ENCODE data around the gene SUN5.
"Not testable (repeated sequence)": the region's sequence is repeated elsewhere in the genome, so short reads cannot be mapped to it uniquely, and the experiment has no call there.

SUN5 gene

DNA sequence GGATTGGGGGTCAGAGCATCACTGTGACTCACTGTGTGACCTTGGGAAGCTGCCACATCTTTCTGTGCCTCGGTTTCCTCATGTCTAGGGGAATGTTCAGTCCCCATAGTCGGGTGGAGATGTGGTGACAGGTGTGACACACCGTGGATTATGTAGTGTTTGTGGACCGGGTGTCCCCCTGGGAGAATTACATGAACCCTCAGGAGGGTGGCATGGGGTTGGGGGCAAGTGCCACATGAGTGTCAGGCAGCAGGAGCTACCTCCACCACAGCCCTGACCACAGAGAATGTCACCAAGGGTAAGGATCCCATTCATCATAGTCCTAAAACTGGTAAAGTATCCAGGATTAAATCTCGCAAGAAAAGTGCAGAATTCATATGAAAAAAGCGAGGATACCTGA is 23.2 kb downstream of the SUN5 start:
- no peak overlapping the region for H3K4me3 Mint-ChIP-seq
- H3K27ac Mint-ChIP-seq, result no peak overlapping the region
- peaks cover 11% of the 10 kb centered on the region for H3K4me1 Mint-ChIP-seq (ENCODE audit: low read depth)
- no peaks in the 10 kb centered on the region for H3K27me3 Mint-ChIP-seq
- peaks cover 6% of the 10 kb centered on the region for H3K9me3 Mint-ChIP-seq
- no peaks in the 10 kb centered on the region for H3K36me3 Mint-ChIP-seq (ENCODE audit: low read depth)

DNA sequence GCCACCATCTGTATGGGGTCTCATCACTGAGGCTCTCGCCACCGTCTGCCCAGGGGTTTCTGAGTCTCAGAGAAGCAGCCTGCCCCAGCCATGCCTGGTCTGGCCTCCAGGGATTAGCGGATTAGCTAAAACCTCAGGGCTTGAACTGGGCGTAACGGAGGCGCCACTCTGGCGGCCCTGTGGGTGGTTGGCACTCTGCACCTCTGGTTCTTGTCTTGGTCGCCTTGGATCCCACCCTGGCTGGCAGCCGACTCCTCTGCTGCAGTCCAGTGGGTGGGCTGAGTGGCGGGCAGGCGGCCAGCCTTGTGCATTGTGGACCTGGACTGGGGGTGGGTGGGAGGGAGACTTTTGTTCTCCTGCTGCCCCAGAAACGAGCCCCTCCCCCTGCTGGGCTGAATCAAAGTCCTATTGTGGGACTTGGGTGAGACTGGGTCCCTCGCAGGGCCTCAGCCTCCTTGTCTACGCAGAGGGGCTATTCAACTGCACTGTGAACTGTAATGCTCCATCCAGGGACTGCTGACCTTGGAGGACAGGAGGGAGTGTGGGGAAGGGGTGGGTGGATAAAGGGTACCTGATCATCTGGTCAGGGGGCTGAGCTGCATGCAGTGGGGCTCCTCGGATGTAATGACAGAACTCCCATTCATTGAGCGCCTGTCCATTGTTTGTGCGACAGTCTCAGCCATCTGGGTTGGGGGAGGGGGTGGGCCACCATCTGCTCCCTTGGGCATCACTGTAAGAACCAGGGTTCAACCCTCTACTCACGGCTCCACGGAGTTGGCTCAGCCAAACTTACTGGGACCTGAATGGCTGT is 23.9 kb downstream of the SUN5 start:
- no peaks in the 10 kb centered on the region for H3K36me3 Mint-ChIP-seq (ENCODE audit: low read depth)
- H3K9me3 Mint-ChIP-seq, result peaks cover 6% of the 10 kb centered on the region
- H3K4me1 Mint-ChIP-seq (ENCODE audit: low read depth), result peaks cover 11% of the 10 kb centered on the region
- H3K27me3 Mint-ChIP-seq, result no peaks in the 10 kb centered on the region
- H3K4me3 Mint-ChIP-seq, result no peak overlapping the region
- no peak overlapping the region for H3K27ac Mint-ChIP-seq

DNA sequence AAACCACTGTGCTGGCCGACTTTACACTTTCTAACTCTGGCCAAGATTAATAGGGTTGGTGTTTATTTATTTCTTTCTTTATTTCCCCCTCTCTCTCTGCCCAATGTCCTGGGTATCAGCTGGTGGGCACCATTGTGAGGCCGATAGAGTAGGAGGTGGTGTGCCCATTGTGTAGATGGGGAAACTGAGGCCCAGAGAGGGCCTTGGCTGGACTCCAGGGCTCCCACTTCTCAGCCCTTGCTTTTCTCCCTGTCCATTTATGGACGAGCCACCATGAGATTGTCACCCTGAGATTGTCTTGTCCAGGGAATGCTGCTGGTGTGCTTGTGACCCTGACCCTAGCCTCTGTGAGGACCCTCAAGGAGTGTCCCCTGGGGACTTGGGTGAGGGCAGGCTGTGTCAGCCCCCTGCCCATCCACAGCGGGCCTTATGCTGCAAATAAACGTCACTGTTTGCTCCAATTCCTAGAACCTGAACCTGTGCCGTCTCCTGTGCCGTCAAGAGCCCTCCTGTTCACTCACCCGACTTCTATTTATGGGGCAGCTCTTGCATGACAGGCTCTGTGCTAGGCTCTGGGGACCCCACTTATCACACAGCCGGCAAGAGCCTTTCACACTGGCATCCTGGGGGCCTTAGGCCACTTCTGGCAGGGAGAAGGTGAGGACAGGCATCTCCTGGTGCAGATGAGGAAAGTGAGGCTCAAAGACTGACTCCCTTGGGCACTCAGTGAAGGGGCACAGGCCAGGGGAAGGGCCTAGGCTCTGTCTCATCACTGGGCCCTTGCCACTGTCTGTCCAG is 24.8 kb downstream of the SUN5 start:
- H3K4me3 Mint-ChIP-seq, result no peak overlapping the region
- H3K27ac Mint-ChIP-seq, result no peak overlapping the region
- H3K27me3 Mint-ChIP-seq, result no peaks in the 10 kb centered on the region
- peaks cover 11% of the 10 kb centered on the region for H3K4me1 Mint-ChIP-seq (ENCODE audit: low read depth)
- peaks cover 6% of the 10 kb centered on the region for H3K9me3 Mint-ChIP-seq
- H3K36me3 Mint-ChIP-seq (ENCODE audit: low read depth), result no peaks in the 10 kb centered on the region

DNA sequence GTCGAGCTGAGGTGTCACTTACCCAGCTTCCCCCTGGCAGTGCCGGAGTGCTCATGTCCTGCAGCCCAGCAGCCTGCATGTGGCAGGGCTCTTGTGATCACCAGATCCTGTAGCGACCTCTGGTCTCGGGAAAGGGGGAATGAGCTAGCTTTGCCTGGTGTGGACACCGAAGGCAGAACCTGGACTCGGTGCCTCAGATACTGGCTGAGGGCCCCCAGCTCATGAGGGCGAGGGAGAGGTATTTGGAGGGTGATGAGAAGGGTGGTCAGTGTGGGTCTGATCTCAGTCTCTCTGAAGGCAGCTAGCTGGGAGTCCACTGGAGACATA is 26.3 kb downstream of the SUN5 start:
- Mint-ChIP-seq H3K27me3 (no peaks in the 10 kb centered on the region), H3K4me3 (no peak overlapping the region), H3K36me3 (ENCODE audit: low read depth) (no peaks in the 10 kb centered on the region), H3K27ac (no peak overlapping the region), H3K4me1 (ENCODE audit: low read depth) (peaks cover 11% of the 10 kb centered on the region), H3K9me3 (peaks cover 6% of the 10 kb centered on the region)

DNA sequence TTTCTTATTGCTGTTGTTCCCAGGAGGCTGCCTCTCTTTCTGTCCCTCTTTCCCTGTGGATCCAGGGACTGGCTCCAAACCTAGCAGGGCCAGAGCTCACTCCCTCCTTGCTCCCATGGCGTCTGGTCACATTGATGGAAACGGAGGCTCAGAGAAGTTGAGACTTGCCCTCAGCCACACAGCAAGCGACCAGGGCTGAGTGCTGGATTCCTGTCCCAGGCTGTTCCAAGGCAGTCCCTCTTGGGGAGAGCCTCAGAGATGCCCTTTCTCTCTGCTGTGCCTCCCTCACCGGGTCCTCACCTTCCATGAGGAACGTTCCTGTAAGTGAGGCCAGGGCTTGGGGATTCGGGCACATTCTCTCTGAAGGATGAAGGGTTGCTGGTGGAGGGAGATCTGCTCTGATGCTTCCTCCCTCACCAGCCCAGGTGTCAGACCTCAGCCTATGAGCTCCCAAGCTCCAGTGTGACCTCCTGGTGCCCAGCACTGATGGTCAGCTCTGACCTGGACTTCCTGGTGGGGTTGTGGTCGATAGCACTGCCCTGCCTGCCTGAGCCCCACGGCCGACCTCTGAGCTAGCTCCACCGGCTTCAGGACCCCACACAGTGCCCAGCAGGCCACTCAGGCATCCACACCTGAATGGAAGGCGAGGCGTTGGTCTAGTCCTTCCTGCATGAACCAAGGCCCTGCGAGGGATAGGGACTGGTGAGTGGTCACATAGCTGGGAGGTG is 26.8 kb downstream of the SUN5 start:
- Mint-ChIP-seq H3K27me3 (no peaks in the 10 kb centered on the region), H3K27ac (no peak overlapping the region), H3K36me3 (ENCODE audit: low read depth) (no peaks in the 10 kb centered on the region), H3K4me1 (ENCODE audit: low read depth) (peaks cover 8% of the 10 kb centered on the region), H3K4me3 (no peak overlapping the region), H3K9me3 (peaks cover 6% of the 10 kb centered on the region)

DNA sequence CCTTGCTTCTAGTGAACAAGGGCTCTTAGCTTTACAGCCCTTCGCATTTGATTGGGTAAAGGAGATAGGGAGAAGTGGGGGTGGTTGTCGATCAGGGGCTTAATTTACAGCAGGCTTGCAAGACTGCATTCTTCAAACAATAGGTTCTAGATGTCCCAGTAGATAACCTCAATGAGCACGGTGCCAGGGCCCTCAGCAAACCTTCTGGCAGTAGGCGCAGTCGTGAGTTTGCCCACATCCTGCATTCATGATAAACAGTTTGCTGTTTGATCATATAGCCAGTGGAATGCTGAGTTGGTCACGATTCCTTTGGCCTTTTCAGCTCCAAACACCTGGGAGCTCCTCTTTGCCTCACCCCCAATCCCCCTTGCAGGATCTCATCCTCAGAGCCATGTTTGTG is 27.5 kb downstream of the SUN5 start:
- peaks cover 6% of the 10 kb centered on the region for H3K9me3 Mint-ChIP-seq
- peak overlapping the region; percentile 26 for H3K27ac Mint-ChIP-seq
- H3K4me1 Mint-ChIP-seq (ENCODE audit: low read depth), result peaks cover 8% of the 10 kb centered on the region
- H3K36me3 Mint-ChIP-seq (ENCODE audit: low read depth), result no peaks in the 10 kb centered on the region
- H3K4me3 Mint-ChIP-seq, result no peak overlapping the region
- no peaks in the 10 kb centered on the region for H3K27me3 Mint-ChIP-seq

DNA sequence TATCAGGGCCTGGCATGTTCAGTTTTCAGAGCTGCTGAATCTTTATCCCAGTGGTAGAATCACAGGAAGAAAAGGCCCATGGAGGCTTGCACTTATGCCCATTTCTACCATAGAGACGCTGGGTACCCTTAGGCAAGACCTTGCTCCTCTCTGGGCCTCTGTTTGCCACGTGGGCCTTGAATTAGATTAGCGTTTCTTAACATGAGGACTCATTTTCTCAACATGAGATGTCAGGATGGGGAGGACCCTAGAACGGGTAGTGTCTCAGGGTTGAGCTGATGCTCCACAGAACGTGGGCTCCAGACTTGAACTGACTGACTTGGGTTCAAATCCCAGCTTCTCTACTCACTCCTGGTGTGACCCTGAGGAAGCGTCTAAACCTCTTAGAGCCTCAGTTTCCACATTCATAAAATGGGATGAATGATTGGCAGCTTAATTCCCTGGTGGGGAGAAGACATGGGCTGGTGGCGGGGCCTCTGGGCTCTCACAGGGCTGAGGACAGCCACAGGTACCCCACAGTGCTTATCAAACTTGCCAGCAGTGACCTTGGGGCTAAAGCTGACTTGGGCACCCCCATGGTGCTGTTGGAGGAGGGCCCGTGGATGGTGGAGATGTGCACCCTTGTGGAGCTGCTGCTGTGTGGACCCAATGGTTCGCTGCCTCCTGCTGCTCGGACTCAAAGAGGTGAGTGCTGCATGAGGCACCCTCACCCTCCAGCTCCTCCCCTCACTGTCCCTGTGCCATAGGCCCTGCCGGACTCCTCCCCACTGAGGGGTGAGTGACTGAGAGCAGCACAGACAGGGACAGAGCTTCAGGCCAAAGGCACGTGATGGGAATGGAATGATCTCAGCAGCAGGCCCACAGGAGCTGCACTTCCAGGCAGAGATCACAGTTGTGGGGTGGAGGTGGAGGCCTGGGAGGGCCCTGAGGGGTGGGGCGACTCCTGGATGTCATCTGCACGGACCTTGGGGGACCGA is 28.2 kb downstream of the SUN5 start:
- Mint-ChIP-seq H3K36me3 (ENCODE audit: low read depth) (no peaks in the 10 kb centered on the region), H3K27ac (peak overlapping the region; percentile 26), H3K9me3 (peaks cover 6% of the 10 kb centered on the region), H3K4me1 (ENCODE audit: low read depth) (peaks cover 8% of the 10 kb centered on the region), H3K27me3 (no peaks in the 10 kb centered on the region), H3K4me3 (no peak overlapping the region)

DNA sequence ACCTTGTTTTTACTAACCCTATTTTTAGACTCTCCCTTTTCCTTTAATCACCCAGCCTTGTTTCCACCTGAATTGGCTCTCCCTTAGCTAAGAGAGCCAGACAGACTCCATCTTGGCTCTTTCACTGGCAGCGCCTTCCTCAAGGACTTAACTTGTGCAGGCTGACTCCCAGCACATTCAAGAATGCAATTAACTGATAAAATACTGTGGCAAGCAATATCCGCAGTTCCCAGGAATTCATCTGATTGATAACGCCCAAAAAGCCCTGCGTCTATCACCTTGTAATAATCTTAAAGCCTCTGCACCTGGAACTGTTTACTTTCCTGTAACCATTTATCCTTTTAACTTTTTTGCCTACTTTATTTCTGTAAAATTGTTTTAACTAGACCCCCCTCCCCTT is 29.1 kb downstream of the SUN5 start:
- H3K9me3 Mint-ChIP-seq; H3K4me3 Mint-ChIP-seq; H3K4me1 Mint-ChIP-seq (ENCODE audit: low read depth); H3K36me3 Mint-ChIP-seq (ENCODE audit: low read depth); H3K27me3 Mint-ChIP-seq: not testable (repeated sequence)
- H3K27ac Mint-ChIP-seq, result peak overlapping the region; percentile 16

DNA sequence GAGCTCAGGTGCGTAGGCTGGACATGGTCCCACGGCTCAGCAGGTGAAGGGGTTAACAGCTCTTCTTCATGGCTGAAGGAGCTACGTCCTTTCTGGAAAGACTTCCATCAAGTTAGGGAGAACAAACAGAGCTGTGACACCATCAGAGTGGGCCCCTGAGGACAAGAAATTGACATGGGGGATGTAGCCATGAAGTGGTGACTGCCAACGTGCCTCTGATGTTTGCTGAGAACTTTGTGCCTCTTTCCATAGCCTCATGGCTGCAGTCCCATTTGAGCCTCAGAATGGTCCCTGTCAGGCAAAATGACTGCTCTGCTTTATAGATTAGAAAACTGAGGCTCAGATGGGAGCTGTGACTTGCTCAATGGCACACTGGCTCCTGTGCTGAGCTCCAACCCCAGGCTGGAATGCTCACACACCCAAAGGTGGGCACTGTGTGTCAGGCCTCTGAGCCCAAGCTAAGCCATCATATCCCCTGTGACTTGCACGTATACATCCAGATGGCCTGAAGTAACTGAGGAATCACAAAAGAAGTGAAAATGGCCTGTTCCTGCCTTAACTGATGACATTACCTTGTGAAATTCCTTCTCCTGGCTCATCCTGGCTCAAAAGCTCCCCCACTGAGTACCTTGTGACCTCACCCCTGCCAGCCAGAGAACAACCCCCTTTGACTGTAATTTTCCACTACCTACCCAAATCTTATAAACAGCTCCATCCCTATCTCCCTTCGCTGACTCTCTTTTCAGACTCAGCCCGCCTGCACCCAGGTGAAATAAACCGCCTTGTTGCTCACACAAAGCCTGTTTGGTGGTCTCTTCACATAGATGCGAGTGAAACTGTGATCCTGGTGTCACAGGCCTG is 29.8 kb downstream of the SUN5 start:
- not testable (repeated sequence) for H3K27ac Mint-ChIP-seq; H3K27me3 Mint-ChIP-seq; H3K36me3 Mint-ChIP-seq (ENCODE audit: low read depth); H3K4me3 Mint-ChIP-seq; H3K9me3 Mint-ChIP-seq; H3K4me1 Mint-ChIP-seq (ENCODE audit: low read depth)

DNA sequence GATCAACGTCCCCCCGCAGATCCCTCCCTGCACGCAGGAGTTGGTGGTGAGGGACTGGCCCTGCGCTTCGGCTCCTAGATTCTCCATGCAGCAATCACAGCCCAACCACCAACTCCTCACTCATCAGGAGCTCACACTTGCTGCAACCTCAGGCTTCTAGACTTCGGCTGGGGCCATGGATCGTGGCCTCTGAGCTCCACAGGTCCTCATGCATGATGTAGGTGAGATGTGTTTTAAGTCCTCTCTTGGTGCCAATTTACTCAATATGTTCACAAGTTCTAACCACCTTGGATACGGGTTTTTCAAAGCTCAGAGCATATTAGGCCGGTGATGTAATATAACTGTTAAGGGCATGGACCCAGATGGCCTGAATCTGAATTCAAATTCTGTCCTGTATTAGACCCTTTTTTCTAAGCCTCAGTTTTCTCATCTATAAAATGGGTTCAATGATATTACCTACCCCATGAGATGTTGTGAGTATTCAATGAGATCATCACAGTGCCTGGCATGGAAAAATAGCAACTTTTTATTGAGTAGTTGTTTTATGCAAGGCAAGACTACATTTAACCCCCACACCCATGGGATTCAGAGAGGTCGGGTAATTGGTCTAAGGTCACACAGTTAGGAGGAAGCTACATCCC is 31.0 kb downstream of the SUN5 start:
- H3K36me3 Mint-ChIP-seq (ENCODE audit: low read depth), result no peaks in the 10 kb centered on the region
- no peak overlapping the region for H3K4me3 Mint-ChIP-seq
- no peak overlapping the region for H3K27ac Mint-ChIP-seq

DNA sequence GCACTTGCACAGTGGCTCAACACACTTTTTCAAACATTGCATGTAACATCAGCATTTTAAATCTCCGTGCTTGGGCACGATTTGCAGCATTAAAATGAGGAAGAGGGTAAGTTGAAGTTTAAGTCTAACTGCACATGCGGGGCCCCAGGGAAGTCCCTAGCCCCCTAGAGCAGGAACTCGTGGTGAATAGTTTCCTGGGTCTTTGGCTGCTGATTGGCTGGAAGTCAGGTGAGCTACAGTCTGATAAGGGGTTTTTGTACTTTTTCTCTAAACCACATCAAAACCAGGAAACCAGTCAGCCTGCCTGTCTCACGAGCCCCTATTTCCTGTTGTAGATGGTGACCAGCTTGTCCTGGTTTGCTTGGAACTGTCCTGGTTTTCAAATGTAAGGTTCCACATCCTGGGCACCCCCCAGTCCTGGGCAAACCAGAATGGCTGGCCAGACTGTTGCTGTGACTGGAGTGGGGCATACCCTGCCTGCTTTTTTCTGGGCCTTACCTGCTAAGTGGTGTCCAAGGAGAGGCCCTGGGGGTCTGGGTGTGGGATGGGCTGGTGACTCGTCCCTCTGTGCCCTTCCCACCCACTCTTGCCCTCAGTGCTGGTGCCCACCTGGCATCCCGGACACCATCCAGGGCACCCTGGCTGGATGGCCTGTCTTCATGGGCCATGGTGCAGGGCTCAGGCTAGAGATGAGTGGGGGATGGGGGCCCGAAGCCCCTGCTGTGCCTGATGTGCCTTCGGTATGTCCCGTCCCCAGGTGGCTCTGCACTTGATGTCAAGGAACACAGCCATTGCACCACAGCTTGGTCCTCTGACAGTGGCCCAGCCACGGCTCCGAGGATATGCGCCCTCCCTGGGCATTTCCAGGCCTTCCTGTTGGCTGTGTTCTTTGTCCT is 31.8 kb downstream of the SUN5 start:
- H3K36me3 Mint-ChIP-seq (ENCODE audit: low read depth), result no peaks in the 10 kb centered on the region
- H3K27ac Mint-ChIP-seq, result no peak overlapping the region
- no peak overlapping the region for H3K4me3 Mint-ChIP-seq
- H3K9me3 Mint-ChIP-seq, result peaks cover 6% of the 10 kb centered on the region
- no peaks in the 10 kb centered on the region for H3K27me3 Mint-ChIP-seq
- H3K4me1 Mint-ChIP-seq (ENCODE audit: low read depth), result peaks cover 8% of the 10 kb centered on the region

More for the DNA sequence above, 31.0 kb downstream of the SUN5 start:
- H3K27me3 Mint-ChIP-seq, result no peaks in the 10 kb centered on the region
- peaks cover 6% of the 10 kb centered on the region for H3K9me3 Mint-ChIP-seq
- peaks cover 8% of the 10 kb centered on the region for H3K4me1 Mint-ChIP-seq (ENCODE audit: low read depth)

DNA sequence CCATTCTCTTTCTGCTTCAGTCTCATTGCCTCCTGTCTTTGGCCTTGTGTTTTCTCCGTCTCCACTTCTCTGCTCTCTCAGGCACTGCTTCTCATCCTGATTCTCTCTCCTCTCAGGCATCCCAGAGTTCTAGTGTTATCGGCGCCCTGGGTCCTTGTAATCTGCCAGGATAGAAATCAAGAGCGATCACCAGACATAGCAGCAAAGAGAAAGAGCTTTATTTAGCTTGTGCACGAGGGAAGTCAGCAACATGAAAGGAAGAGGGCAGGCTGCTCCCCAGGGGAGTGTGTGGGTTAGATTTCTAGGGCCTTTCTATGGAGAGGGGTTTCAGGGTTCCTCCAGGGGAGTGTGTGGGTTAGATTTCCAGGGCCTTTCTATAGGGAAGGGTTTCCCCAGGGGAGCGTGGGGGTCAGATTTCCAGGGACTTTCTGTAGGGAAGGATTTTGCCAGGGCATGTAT is 32.5 kb downstream of the SUN5 start:
- Mint-ChIP-seq H3K27me3 (no peaks in the 10 kb centered on the region), H3K27ac (no peak overlapping the region), H3K36me3 (ENCODE audit: low read depth) (no peaks in the 10 kb centered on the region), H3K9me3 (peaks cover 6% of the 10 kb centered on the region), H3K4me1 (ENCODE audit: low read depth) (peaks cover 6% of the 10 kb centered on the region), H3K4me3 (no peak overlapping the region)
